H1 (cell line): ENCODE data around the gene TLE4.

ENCODE experiments used
- BACH1 ChIP-seq: IDR thresholded peaks from 2 replicates; pipeline ENCODE4 v1.6.1; 2012; ENCODE audit warnings: low read length, improper control_type of control experiment
- CREB1 ChIP-seq: IDR thresholded peaks from 2 replicates; pipeline ENCODE4 v1.6.1; 2012; ENCODE audit warnings: inconsistent platforms
- EGR1 ChIP-seq: IDR thresholded peaks from 2 replicates; pipeline ENCODE4 v1.6.1; 2011; ENCODE audit warnings: low read depth, low read length, borderline replicate concordance
- EZH2 ChIP-seq: fragments of 200-600 bp; sonication (generic); IDR thresholded peaks from 2 replicates; pipeline ENCODE4 v1.7.1; 2012; ENCODE audit warnings: low read depth, mild to moderate bottlenecking, moderate library complexity, low read length, inconsistent platforms; ENCODE audit not compliant: severe bottlenecking
- GABPA ChIP-seq: IDR thresholded peaks from 2 replicates; pipeline ENCODE4 v1.6.1; 2011; ENCODE audit warnings: mild to moderate bottlenecking, low read length, moderate library complexity, borderline replicate concordance; ENCODE audit not compliant: insufficient read depth
- HDAC2 ChIP-seq, 2 experiments: fragments of 300-600 bp in 1 of 2; sonication (generic) in 1 of 2; IDR thresholded peaks; 2 replicates each; pipeline ENCODE4 v1.6.1; 2011 to 2012; ENCODE audit warnings: low read depth in 2 of 2, low read length in 2 of 2, mild to moderate bottlenecking in 2 of 2, moderate library complexity in 2 of 2, borderline replicate concordance in 1 of 2, inconsistent platforms in 1 of 2
- JUND ChIP-seq: IDR thresholded peaks from 2 replicates; pipeline ENCODE4 v1.6.1; 2011; ENCODE audit warnings: mild to moderate bottlenecking, improper control_type of control experiment, low read length
- POLR2A ChIP-seq, 2 experiments: IDR thresholded peaks; 1 replicate in 1 of 2; 2 replicates in 1 of 2; pipeline ENCODE4 v1.6.1; 2011; ENCODE audit warnings: low read depth in 2 of 2, low read length in 2 of 2, mild to moderate bottlenecking in 2 of 2; ENCODE audit errors: control extremely low read depth in 1 of 2
- SUZ12 ChIP-seq: fragments of 200-600 bp; sonication (generic); IDR thresholded peaks from 2 replicates; pipeline ENCODE4 v1.6.1; 2012; ENCODE audit warnings: mild to moderate bottlenecking, inconsistent platforms, low read length, moderate library complexity, mixed read lengths
- TAF1 ChIP-seq: IDR thresholded peaks from 2 replicates; pipeline ENCODE4 v1.6.1; 2011; ENCODE audit warnings: mild to moderate bottlenecking, low read depth, low read length
- TF ChIP-seq, protein P1 (sequence below), 3 experiments: IDR thresholded peaks; 1 replicate in 2 of 3; 2 replicates in 1 of 3; pipeline versions ENCODE4 v1.5.1 to v1.6.1; 2011; ENCODE audit warnings: low read length in 3 of 3, mild to moderate bottlenecking in 3 of 3, inconsistent platforms in 2 of 3, low read depth in 1 of 3, moderate library complexity in 1 of 3; ENCODE audit not compliant: insufficient read depth in 1 of 3; ENCODE audit errors: control extremely low read depth in 1 of 3
- TF ChIP-seq, protein P2 (sequence below): IDR thresholded peaks from 2 replicates; pipeline ENCODE4 v1.6.1; 2011; ENCODE audit warnings: low read depth, mild to moderate bottlenecking, low read length; ENCODE audit not compliant: insufficient read depth
- TF ChIP-seq, protein P3 (sequence below): IDR thresholded peaks from 2 replicates; pipeline ENCODE4 v1.6.1; 2011; ENCODE audit warnings: low read length, improper control_type of control experiment

DNA sequence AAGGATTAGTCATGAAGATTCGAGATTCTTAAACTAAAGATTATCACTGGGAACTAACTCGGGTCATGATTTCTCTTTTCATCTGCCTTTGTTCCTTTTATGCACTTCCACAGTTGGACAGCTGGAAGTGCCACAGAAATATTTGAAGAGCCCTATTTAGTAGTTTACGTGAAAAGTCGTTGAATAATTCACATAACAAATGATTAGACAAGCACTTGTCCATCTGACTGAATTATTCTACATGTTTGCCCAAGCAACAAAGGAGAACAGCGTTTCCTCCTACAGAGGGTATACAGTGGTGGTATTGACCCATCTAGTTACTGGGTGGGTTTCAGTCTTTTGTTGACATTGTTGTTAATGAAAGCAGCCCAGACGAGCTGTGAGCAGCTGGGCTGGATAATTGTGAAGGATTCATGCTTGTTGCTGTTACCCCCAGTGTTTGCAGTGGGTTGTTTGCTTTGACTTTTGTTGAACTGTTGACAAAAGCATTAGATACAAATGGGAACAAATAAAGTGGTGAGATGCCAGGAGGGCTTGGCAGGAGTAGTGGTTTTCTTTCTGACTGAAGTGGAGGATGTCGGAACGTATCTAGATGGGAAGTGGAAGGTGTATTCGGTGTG, 96.2 kb downstream of the TLE4 start:
- TF ChIP-seq TAF1 (no peak), CREB1 (no peak), GABPA (no peak), SUZ12 (no peak), EZH2 (no peak), EGR1 (no peak), POLR2A (IDR thresholded peaks at IDR 0.05; ENCODE audit: control extremely low read depth in 1 of 2, low read depth in 2 of 2, low read length in 2 of 2) (no peak), BACH1 (no peak), JUND (no peak), HDAC2 (IDR thresholded peaks at IDR 0.05; ENCODE audit: borderline replicate concordance in 1 of 2, low read depth in 2 of 2, low read length in 2 of 2) (no peak)
- TF ChIP-seq, protein P1, sequence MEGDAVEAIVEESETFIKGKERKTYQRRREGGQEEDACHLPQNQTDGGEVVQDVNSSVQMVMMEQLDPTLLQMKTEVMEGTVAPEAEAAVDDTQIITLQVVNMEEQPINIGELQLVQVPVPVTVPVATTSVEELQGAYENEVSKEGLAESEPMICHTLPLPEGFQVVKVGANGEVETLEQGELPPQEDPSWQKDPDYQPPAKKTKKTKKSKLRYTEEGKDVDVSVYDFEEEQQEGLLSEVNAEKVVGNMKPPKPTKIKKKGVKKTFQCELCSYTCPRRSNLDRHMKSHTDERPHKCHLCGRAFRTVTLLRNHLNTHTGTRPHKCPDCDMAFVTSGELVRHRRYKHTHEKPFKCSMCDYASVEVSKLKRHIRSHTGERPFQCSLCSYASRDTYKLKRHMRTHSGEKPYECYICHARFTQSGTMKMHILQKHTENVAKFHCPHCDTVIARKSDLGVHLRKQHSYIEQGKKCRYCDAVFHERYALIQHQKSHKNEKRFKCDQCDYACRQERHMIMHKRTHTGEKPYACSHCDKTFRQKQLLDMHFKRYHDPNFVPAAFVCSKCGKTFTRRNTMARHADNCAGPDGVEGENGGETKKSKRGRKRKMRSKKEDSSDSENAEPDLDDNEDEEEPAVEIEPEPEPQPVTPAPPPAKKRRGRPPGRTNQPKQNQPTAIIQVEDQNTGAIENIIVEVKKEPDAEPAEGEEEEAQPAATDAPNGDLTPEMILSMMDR (IDR thresholded peaks at IDR 0.05; ENCODE audit: control extremely low read depth in 1 of 3, insufficient read depth in 1 of 3, low read depth in 1 of 3, low read length in 3 of 3): no peak
- TF ChIP-seq, protein P2, sequence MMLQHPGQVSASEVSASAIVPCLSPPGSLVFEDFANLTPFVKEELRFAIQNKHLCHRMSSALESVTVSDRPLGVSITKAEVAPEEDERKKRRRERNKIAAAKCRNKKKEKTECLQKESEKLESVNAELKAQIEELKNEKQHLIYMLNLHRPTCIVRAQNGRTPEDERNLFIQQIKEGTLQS: no peak
- TF ChIP-seq, protein P3, sequence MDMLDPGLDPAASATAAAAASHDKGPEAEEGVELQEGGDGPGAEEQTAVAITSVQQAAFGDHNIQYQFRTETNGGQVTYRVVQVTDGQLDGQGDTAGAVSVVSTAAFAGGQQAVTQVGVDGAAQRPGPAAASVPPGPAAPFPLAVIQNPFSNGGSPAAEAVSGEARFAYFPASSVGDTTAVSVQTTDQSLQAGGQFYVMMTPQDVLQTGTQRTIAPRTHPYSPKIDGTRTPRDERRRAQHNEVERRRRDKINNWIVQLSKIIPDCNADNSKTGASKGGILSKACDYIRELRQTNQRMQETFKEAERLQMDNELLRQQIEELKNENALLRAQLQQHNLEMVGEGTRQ: no peak
